IMR-90 (cell line): Measurements from ENCODE around the gene PCSK6. TPM values are rescaled to one million over a fixed set of nuclear protein-coding genes. Genes with fewer than 3 reads are reported as not detected.
A peak's percentile ranks its signal among the peaks of the same experiment; 100 is the strongest.

Source experiments
- ATAC-seq: fragments of 200-7000 bp; cut with Tn5 transposase; 2 replicates; pipeline ENCODE4 v1.9.1; 2020; ENCODE audit warnings: low read depth, mild to moderate bottlenecking, moderate library complexity
- BruUV-seq: library from RNA; stranded (reverse); fragments of 400-500 nt; replicated peaks from 2 replicates; lab custom pipeline; 2021; lab: Mats Ljungman, UMichigan
- CTCF ChIA-PET: fragments of 300-600 bp; formaldehyde crosslinking; extraction: SDS; loops from one replicate; lab custom pipeline; 2021; ENCODE audit warnings: antibody characterized with exemption; lab: Yijun Ruan, JAX
- POLR2A ChIA-PET: fragments of 300-600 bp; sonication (Branson Sonifier 250); formaldehyde crosslinking; loops from one replicate; lab custom pipeline; 2022; ENCODE audit warnings: antibody characterized with exemption; ENCODE audit not compliant: unreplicated experiment; lab: Charles Lee
- DNase-seq: peaks from one replicate; pipeline ENCODE4 v3.0.0; 2013
- H2AFZ ChIP-seq: replicated peaks from 2 replicates; pipeline ENCODE3; 2013; ENCODE audit warnings: low read length, mild to moderate bottlenecking; ENCODE audit not compliant: poor library complexity
- H2AK5ac ChIP-seq: 2 replicates; pipeline ENCODE4 v1.6.1; 2013; ENCODE audit warnings: low read depth, low read length, inconsistent platforms
- H2AK9ac ChIP-seq: replicated peaks from 2 replicates; pipeline ENCODE3; 2013; ENCODE audit warnings: mild to moderate bottlenecking, low read depth, low read length, moderate library complexity; ENCODE audit not compliant: poor library complexity
- H2BK120ac ChIP-seq: 2 replicates; pipeline ENCODE4 v1.6.1; 2013; ENCODE audit warnings: low read depth, low read length, inconsistent platforms
- H2BK15ac ChIP-seq: 3 replicates; pipeline ENCODE4 v1.6.1; 2013; ENCODE audit warnings: low read depth, low read length, inconsistent platforms
- H2BK20ac ChIP-seq: 2 replicates; pipeline ENCODE4 v1.6.1; 2013; ENCODE audit warnings: low read depth, mild to moderate bottlenecking, inconsistent platforms, low read length, moderate library complexity
- H2BK5ac ChIP-seq: 2 replicates; pipeline ENCODE4 v1.6.1; 2013; ENCODE audit warnings: mild to moderate bottlenecking, low read depth, low read length, inconsistent platforms; ENCODE audit not compliant: poor library complexity, severe bottlenecking
- H3K14ac ChIP-seq: replicated peaks from 2 replicates; pipeline ENCODE4 v1.6.1; 2013; ENCODE audit warnings: low read depth, low read length, inconsistent platforms
- H3K18ac ChIP-seq: 2 replicates; pipeline ENCODE4 v1.6.1; 2013; ENCODE audit warnings: low read depth, low read length, control low read depth
- H3K23ac ChIP-seq: 2 replicates; pipeline ENCODE4 v1.6.1; 2013; ENCODE audit warnings: low read depth, low read length, inconsistent platforms
- H3K27ac ChIP-seq: 2 replicates; pipeline ENCODE4 v1.5.1; 2013; ENCODE audit warnings: mild to moderate bottlenecking, control low read depth, low read length; ENCODE audit not compliant: insufficient read depth
- H3K27me3 ChIP-seq: 2 replicates; pipeline ENCODE4 v1.6.1; 2013; ENCODE audit warnings: low read length; ENCODE audit not compliant: control insufficient read depth, insufficient read depth
- H3K36me3 ChIP-seq: 2 replicates; pipeline ENCODE4 v1.6.1; 2013; ENCODE audit warnings: low read length, mixed read lengths; ENCODE audit not compliant: control insufficient read depth, insufficient read depth
- H3K4ac ChIP-seq: 2 replicates; pipeline ENCODE4 v1.6.1; 2013; ENCODE audit warnings: low read depth, low read length, inconsistent platforms
- H3K4me1 ChIP-seq: 2 replicates; pipeline ENCODE4 v1.6.1; 2013; ENCODE audit warnings: low read length, mixed read lengths; ENCODE audit not compliant: control insufficient read depth, insufficient read depth
- H3K4me2 ChIP-seq: 2 replicates; pipeline ENCODE4 v1.6.1; 2013; ENCODE audit warnings: low read depth, mild to moderate bottlenecking, control low read depth, low read length, moderate library complexity
- H3K4me3 ChIP-seq: 2 replicates; pipeline ENCODE4 v1.5.1; 2013; ENCODE audit warnings: low read depth, mild to moderate bottlenecking, control low read depth, low read length, moderate library complexity; ENCODE audit not compliant: insufficient read depth
- H3K56ac ChIP-seq: 2 replicates; pipeline ENCODE4 v1.6.1; 2013; ENCODE audit warnings: low read length, inconsistent platforms; ENCODE audit not compliant: insufficient read depth; ENCODE audit errors: extremely low read depth
- H3K79me1 ChIP-seq, 2 experiments: 2 replicates each; pipeline ENCODE4 v1.6.1; 2013; ENCODE audit warnings: low read length in 2 of 2, inconsistent platforms in 1 of 2, low read depth in 1 of 2
- H3K9ac ChIP-seq: 2 replicates; pipeline ENCODE4 v1.6.1; 2013; ENCODE audit warnings: low read depth, low read length, control low read depth
- H3K9me1 ChIP-seq: 2 replicates; pipeline ENCODE4 v1.6.1; 2013; ENCODE audit warnings: low read length, inconsistent platforms; ENCODE audit not compliant: insufficient read depth
- H3K9me3 ChIP-seq: 2 replicates; pipeline ENCODE4 v1.6.1; 2013; ENCODE audit warnings: low read length; ENCODE audit not compliant: control insufficient read depth, insufficient read depth
- H4K20me1 ChIP-seq: 2 replicates; pipeline ENCODE4 v1.6.1; 2013; ENCODE audit warnings: low read length, inconsistent platforms; ENCODE audit not compliant: insufficient read depth
- H4K5ac ChIP-seq: 2 replicates; pipeline ENCODE4 v1.6.1; 2013; ENCODE audit warnings: mild to moderate bottlenecking, low read depth, low read length, control low read depth
- H4K8ac ChIP-seq, 2 experiments: 2 replicates each; pipeline ENCODE4 v1.6.1; 2013; ENCODE audit warnings: low read depth in 2 of 2, low read length in 2 of 2, control low read depth in 1 of 2, inconsistent platforms in 1 of 2
- H4K91ac ChIP-seq: 2 replicates; pipeline ENCODE4 v1.6.1; 2013; ENCODE audit warnings: low read depth, low read length, inconsistent platforms; ENCODE audit not compliant: insufficient read depth
- CTCF ChIP-seq: conservative IDR thresholded peaks from 2 replicates; pipeline ENCODE4 v1.5.1; 2012; ENCODE audit warnings: mild to moderate bottlenecking, low read depth, low read length, improper control_type of control experiment
- FOS ChIP-seq: fragments of 150-350 bp; IDR thresholded peaks from 2 replicates; pipeline ENCODE4 v1.6.1; 2016; ENCODE audit warnings: low read depth, low read length
- MXI1 ChIP-seq: IDR thresholded peaks from 2 replicates; pipeline ENCODE4 v1.6.1; 2012; ENCODE audit warnings: low read depth, mild to moderate bottlenecking, low read length, moderate library complexity, borderline replicate concordance
- POLR2A ChIP-seq: IDR thresholded peaks from 2 replicates; pipeline ENCODE4 v1.6.1; 2012; ENCODE audit warnings: mild to moderate bottlenecking, low read depth, low read length
- RAD21 ChIP-seq: IDR thresholded peaks from 2 replicates; pipeline ENCODE4 v1.6.1; 2012; ENCODE audit warnings: low read length, improper control_type of control experiment
- RCOR1 ChIP-seq: IDR thresholded peaks from 2 replicates; pipeline ENCODE4 v1.6.1; 2012; ENCODE audit warnings: mild to moderate bottlenecking, low read length, improper control_type of control experiment; ENCODE audit not compliant: insufficient replicate concordance
- SMC3 ChIP-seq: fragments of 150-350 bp; IDR thresholded peaks from 2 replicates; pipeline ENCODE4 v1.6.1; 2016; ENCODE audit warnings: low read depth, mild to moderate bottlenecking, antibody characterized with exemption, low read length, moderate library complexity
- WGBS, 2 experiments: methylation state at CpG; one replicate each; pipeline versions ENCODE4 v1.1.5 to v1.1.7; 2013; ENCODE audit warnings: missing lambda C conversion rate in 2 of 2; ENCODE audit not compliant: insufficient read length in 1 of 2; ENCODE audit errors: extremely low coverage in 2 of 2; 5-methylcytosine and 5-hydroxymethylcytosine counted together
- dilution Hi-C: fragments of 300-500 bp; cut with HindIII; formaldehyde crosslinking; loops from one replicate; pipeline ENCODE4 v1.14.3; 2018; ENCODE audit warnings: low sequenced_read_pairs; ENCODE audit not compliant: unreplicated experiment
- in situ Hi-C: fragments of 300-500 bp; cut with MboI; formaldehyde crosslinking; loops from 3 replicates; pipeline ENCODE4 v1.14.3; 2019; ENCODE audit warnings: low sequenced_read_pairs, inconsistent platforms, mixed read lengths
- intact Hi-C: fragments of 100-400 bp; cut with micrococcal nuclease; formaldehyde crosslinking; loops from 2 replicates; pipeline ENCODE4 v1.10.0; 2022
- polyA plus RNA-seq, 3 experiments: library from polyadenylated mRNA; depleted of rRNA; stranded (reverse); fragments of >200 nt; gene quantifications; 2 replicates each; pipeline ENCODE4 v1.2.3, GENCODE V29; 2012; ENCODE audit warnings: low replicate concordance in 1 of 3
- total RNA-seq: library from RNA; depleted of rRNA; stranded (reverse); fragments of >200 nt; gene quantifications from 2 replicates; pipeline ENCODE4 v1.2.3, GENCODE V29; 2012
- TF ChIP-seq, protein P1 (sequence below): fragments of 150-350 bp; IDR thresholded peaks from 2 replicates; pipeline ENCODE4 v1.6.1; 2017; ENCODE audit warnings: mild to moderate bottlenecking, antibody characterized with exemption, low read length, low read depth

PCSK6 gene
- total and polyA plus RNA-seq, 2 of the 4 experiments (the other 2 are of a cell fraction), result not detected

- no peak overlapping the region for H3K18ac ChIP-seq
- no peaks in the 10 kb centered on the region for H3K9me3 ChIP-seq
- no peak overlapping the region; the same call in 1 of the 2 replicates for H2BK20ac ChIP-seq
- H3K79me1 ChIP-seq, result no peaks in the 10 kb centered on the region
- H3K4ac ChIP-seq, result no peak overlapping the region
- H3K4me3 ChIP-seq, result no peak overlapping the region
- H4K20me1 ChIP-seq, result no peaks in the 10 kb centered on the region
- no peak overlapping the region; a peak in 1 of 4 replicates for H4K8ac ChIP-seq
- DNase-seq, result peak; percentile 80
- BruUV-seq, result no TSS peak
- H3K23ac ChIP-seq, result no peak overlapping the region
- peaks cover 2% of the 10 kb centered on the region; the same call in 1 of the 2 replicates for H3K9me1 ChIP-seq
- no peak overlapping the region for H2AK9ac ChIP-seq
- no peak overlapping the region for H3K4me2 ChIP-seq
- H3K56ac ChIP-seq, result no peak overlapping the region
- H3K36me3 ChIP-seq, result no peaks in the 10 kb centered on the region
- H4K91ac ChIP-seq, result no peak overlapping the region
- 80% methylated on average over 2 of the region's 11 CpGs; no CpG with 5 or more reads in 1 of the 2 experiments for WGBS, 2 experiments
- intact Hi-C loops, result loop anchor here (1.0 to 5.0 kb wide), 4 partner anchors 169 to 631 kb away; partner anchors contain the start of gene LRRK1
- CTCF ChIA-PET, result interaction anchor here (0.6 to 2.8 kb wide), 8 partner anchors 10 to 356 kb away, joined by 3 to 17 read pairs (median 4); no protein-coding TSS in a partner anchor
- no peak overlapping the region for H3K9ac ChIP-seq
- POLR2A ChIA-PET, result no interaction called here
- H4K5ac ChIP-seq, result no peak overlapping the region
- H2AK5ac ChIP-seq, result no peak overlapping the region
- H2BK15ac ChIP-seq, result no peak overlapping the region
- peak; percentile 83 for ATAC-seq
- in situ Hi-C loops, result loop anchor here (5.0 to 25.0 kb wide), 4 partner anchors 166 to 546 kb away; partner anchors contain the start of gene LRRK1
- TF ChIP-seq FOS (no peak), MXI1 (no peak), CTCF (peak; percentile 97), SMC3 (peak; percentile 96), POLR2A (peak; percentile 25; the same call in 1 of the 2 replicates), RCOR1 (no peak), RAD21 (peak; percentile 97)
- TF ChIP-seq, protein P1, sequence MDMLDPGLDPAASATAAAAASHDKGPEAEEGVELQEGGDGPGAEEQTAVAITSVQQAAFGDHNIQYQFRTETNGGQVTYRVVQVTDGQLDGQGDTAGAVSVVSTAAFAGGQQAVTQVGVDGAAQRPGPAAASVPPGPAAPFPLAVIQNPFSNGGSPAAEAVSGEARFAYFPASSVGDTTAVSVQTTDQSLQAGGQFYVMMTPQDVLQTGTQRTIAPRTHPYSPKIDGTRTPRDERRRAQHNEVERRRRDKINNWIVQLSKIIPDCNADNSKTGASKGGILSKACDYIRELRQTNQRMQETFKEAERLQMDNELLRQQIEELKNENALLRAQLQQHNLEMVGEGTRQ, result no peak
- dilution Hi-C loops, result no loop called here
- no peak overlapping the region; the same call in 1 of the 2 replicates for H3K14ac ChIP-seq
- no peak overlapping the region for H3K27ac ChIP-seq
- no peak overlapping the region for H2BK120ac ChIP-seq
- H3K27me3 ChIP-seq, result no peaks in the 10 kb centered on the region
- H2BK5ac ChIP-seq, result no peak overlapping the region
- no peak overlapping the region for H2AFZ ChIP-seq
- peaks cover 10% of the 10 kb centered on the region for H3K4me1 ChIP-seq
Observed at GRCh38 chr15:101258238-101259144, 231.0 kb downstream of the PCSK6 start.
